Cardiac septum (tissue), 1 donor: ENCODE data around the gene ROBO2. TPM values are rescaled to one million over a fixed set of nuclear protein-coding genes. Genes with fewer than 3 reads are reported as not detected.

Experiments
- DNase-seq: peaks from one replicate; pipeline ENCODE4 v3.0.0-alpha.2; 2020; ENCODE audit warnings: low spot score
- intact Hi-C: fragments of 100-400 bp; cut with DNase I; formaldehyde crosslinking; loops from one replicate; pipeline ENCODE4 v1.14.0; 2022
- total RNA-seq: library from RNA; stranded (reverse); fragmentation: NEBNext Ultra II Directional; extraction: Animal tissue kit (Norgen Biotek cat#: 25700); gene quantifications from one replicate; pipeline ENCODE4 v1.2.1, GENCODE V29; 2021
- donor health status: DM: no; HTN: no; CAD: no.

The ROBO2 gene
- total RNA-seq, 1 donor from 2014 or later = 0.11 TPM

DNA sequence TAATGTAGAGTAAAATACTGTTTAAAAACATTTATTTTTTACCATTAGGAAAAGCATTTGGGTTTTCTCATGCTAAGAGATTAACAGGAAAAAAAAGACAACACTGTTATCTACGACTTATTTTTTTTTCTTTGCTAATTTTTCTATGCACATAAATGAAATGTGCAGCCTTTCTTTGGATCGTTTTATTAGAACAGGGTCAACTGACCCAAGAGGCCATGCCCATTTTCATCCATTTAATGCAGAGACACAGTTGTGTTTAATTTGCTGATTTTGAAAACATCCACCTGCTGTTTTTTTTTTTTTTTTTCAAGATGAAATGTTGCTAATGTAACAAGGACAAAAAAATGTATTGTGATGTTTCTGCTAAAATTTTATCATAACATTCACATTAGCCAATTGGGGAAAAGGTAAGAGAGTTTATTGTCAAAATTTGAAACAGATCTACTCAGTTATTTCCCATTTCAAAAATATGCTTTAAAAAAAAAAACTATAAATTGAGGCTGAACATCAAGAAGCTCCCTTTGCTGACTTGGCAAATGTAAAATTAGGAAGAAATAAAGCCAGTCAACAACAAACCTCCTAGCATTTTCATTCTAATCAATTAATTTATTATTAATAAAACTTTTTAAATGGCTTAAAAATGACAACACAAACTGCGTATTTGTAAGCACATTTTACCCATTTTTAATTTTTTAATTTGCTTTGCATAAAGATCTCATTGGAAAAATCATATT, 485.2 kb downstream of the ROBO2 start:
- no peak for DNase-seq
- intact Hi-C loops = no loop called here

- no peak for DNase-seq
- intact Hi-C loops = no loop called here
These were observed 486.7 kb downstream of the ROBO2 start for GRCh38 chr3:77526573-77527113.

GRCh38 chr3:77529522-77529921, 489.6 kb downstream of the ROBO2 start:
- DNase-seq = no peak
- intact Hi-C loops = no loop called here

- intact Hi-C loops = no loop called here
- no peak for DNase-seq
These were observed 491.0 kb downstream of the ROBO2 start for GRCh38 chr3:77530870-77531269.

DNA sequence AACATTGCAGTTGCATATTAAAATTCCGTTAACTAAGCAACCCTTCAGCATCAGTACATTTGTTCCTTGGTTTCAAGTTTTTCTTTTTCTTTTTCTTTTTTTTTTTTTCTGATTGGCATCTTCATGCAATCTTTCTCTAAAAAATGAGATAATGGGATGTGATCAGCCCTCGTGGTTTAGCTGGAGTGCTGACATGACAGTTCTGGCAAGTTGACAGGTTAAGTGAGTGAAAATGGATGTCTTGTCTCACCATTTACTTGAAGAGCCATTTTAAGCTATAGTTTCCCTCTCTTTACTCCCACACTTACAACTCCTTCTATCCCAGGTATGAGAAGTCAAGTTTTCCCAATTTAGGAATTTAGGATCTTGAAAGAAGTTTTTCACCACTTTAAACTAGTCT, 495.2 kb downstream of the ROBO2 start:
- no peak for DNase-seq
- intact Hi-C loops = no loop called here

GRCh38 chr3:77536038-77536775, 496.3 kb downstream of the ROBO2 start:
- intact Hi-C loops = no loop called here
- DNase-seq = no peak

DNA sequence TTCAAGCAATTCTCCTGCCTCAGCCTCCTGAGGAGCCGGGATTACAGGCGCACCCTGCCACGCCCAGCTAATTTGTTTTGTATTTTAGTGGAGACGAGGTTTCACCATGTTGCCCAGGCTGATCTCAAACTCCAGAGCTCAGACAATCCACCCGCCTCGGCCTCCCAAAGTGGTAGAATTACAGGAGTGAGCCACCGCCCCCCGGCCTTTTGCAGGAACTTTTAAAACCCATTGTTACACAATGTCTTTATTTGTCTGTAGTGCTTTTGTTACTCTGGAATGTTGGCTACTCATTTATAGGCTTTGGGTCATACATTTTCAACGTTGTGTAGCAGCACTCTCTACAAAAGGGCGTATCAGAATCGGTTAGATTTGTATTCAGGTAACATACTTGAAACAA, 499.1 kb downstream of the ROBO2 start:
- DNase-seq = no peak
- intact Hi-C loops = no loop called here

DNA sequence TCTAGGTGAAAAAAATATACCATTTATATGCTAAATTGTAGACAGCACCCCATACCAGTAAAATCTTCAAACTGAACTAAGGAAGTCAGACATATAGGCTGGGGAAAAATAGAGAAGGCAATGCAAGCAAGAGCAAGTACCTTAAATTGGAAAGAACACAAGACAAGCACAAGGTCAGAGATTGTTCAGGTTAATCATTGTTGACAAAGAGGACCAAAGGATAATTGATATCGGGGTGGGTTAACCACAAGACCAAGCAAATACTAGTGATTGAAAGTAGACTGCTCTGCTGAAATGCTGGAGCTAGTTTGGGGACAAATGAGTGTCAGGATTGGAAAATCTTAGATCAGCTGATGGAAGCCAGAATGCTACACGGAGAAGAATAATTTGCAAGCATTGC, 499.8 kb downstream of the ROBO2 start:
- intact Hi-C loops = no loop called here
- DNase-seq = no peak

- intact Hi-C loops = no loop called here
- no peak for DNase-seq
These were observed 501.5 kb downstream of the ROBO2 start for GRCh38 chr3:77541203-77541922.

DNA sequence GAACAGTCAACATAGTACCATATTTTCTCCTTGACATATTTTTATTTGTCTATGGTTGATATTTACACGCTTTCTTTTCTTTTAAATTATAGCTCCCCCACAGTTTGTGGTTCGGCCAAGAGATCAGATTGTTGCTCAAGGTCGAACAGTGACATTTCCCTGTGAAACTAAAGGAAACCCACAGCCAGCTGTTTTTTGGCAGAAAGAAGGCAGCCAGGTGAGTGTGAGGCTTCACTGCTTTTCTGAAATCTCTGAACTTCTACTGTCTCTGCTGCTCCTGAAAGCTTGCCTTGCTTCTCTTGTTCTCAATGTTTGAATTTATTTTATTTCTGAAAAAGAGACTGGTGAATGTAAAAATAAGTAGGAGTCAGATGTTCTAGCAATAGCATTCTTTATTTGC, 506.3 kb downstream of the ROBO2 start:
- intact Hi-C loops = no loop called here

DNA sequence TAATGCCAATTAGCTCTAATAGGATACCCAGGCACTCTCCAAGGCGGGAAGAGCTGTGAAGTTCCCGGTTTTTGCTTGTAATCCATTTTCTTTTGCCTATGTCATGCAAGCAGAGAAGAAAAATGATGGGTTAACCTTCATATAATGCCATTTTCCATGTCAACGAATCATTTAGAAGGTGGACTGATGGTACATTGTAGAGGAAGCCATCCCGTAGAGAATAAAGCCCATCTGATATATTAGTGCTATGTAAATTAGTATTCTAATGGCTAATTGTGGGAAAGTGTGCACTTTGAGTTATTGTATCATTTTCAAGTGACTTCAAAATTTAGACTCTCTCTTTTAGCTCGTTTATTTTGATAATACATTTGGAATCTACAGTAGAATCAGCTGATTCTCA, 509.1 kb downstream of the ROBO2 start:
- intact Hi-C loops = no loop called here
- no peak for DNase-seq

More for the DNA sequence above, 506.3 kb downstream of the ROBO2 start:
- no peak for DNase-seq

- intact Hi-C loops = no loop called here
These were observed 513.3 kb downstream of the ROBO2 start for GRCh38 chr3:77553240-77553639.

DNA sequence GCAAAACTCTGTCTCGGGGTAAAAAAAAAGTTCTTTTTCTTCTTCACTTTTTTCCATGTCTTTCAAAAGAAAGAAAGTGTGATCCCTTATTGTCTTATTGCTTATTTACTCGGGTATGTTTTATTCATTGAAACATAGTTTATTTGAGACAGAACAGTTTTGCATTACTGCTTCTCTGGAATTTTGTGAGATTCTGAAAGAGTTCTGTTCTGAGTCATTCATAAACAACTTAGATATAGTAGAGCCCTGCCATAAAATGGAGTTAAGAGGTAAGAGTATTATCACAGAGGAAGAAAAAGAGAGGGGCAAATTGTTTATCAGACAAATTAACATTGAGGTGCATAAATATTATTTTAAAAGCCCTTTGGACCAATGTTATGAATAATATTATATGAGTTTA, 522.2 kb downstream of the ROBO2 start:
- intact Hi-C loops = no loop called here
- DNase-seq = no peak

More at GRCh38 chr3:77553240-77553639, 513.3 kb downstream of the ROBO2 start:
- no peak for DNase-seq

DNA sequence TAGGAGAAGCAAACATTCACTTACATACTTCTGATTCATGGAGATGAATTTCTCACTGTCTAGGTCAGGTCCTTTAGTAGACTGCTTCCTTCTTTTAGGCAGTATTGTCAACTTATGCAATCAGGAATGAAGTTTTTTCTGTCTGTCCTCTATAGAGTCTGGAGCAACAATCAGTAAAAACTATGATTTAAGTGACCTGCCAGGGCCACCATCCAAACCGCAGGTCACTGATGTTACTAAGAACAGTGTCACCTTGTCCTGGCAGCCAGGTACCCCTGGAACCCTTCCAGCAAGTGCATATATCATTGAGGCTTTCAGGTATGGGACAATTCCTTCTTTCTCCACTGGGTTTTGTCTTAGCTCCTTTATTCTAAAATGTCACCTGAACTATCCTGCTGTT, 523.1 kb downstream of the ROBO2 start:
- intact Hi-C loops = no loop called here
- no peak for DNase-seq

GRCh38 chr3:77566055-77566454, 526.2 kb downstream of the ROBO2 start:
- intact Hi-C loops = no loop called here
- no peak for DNase-seq

DNA sequence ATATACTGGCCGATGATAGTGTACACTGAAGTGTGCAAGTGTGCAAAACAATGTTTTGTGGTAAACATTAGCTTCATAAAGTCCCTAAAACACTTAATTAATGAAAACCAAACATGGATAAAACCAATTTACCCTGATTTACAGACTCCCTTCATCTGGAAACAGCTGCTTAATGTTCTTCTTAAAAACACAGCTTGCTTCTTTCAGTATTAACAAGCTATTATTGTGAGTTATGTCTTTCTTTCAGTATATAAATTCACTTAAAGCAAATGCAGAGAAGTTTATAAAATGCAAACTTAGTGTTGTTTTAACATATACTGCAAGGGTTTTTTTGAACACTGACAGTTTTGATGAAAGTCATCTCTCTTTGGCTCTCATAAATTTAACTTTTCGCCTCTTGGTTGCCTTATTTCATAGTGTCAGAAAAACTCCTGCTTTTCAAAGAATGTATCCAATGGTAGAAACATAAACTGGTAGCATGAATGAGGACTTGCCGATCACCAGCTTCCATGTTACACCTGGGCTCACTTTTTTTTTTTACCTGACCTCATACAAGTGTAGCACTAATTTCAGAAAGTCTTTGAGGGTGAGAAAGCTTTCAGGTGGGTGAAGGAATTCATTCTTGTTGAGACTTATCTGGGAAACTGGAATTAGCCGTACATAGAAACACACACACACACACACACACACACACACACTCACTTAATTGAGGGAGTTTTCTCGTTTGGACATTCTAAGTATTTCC, 532.2 kb downstream of the ROBO2 start:
- no peak for DNase-seq
- intact Hi-C loops = no loop called here

- DNase-seq = no peak
- intact Hi-C loops = no loop called here
These were observed 537.4 kb downstream of the ROBO2 start for GRCh38 chr3:77577264-77577663.

DNA sequence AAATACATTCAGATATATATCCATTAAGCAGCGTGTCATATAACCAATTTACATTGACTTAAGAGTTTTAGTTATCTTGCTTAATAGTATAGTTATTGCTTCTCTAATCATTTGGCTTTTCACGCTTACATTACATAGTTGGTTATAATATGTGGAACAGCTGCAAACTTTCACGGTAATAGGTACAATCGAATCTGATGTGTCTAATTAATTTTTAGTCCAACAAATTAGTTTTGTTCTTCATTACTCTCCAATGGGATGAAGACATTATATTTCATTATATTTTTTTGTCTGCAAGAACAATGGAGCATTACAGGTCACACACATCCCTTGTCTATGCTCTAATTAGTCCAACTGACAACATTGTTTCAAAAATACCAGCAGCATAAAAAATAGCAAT, 546.3 kb downstream of the ROBO2 start:
- intact Hi-C loops = no loop called here

GRCh38 chr3:77588863-77589262, 549.0 kb downstream of the ROBO2 start:
- intact Hi-C loops = no loop called here
- DNase-seq = no peak

More for the DNA sequence above, 546.3 kb downstream of the ROBO2 start:
- no peak for DNase-seq

DNA sequence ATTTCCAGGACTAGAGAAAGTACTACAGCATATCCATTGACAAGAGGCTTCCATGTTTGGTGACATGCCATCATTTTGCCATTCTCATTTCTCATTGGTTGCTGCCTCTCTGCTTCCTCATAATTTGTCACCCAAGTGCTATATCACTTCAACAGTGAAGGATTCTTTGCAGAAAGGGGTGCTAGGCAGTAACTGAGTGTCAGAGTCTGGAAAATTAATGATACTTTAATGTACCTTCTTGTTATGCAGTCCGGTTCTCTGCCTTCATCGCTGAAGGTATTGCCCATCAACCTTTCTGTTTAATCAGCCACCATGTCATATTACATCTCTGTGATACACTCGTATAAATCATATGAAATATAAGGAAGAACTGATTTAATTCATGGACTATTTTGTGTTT, 550.3 kb downstream of the ROBO2 start:
- intact Hi-C loops = no loop called here
- no peak for DNase-seq
